IPS DF 6.9 (cell line): ENCODE data around the gene SRSF4.
"Not testable (repeated sequence)": the region's sequence is repeated elsewhere in the genome, so short reads cannot be mapped to it uniquely, and the experiment has no call there.

Experiments
- DNase-seq: peaks from one replicate; pipeline ENCODE4 v3.0.0-alpha.2; 2013; ENCODE audit warnings: low read depth, low spot score
- H3K27ac ChIP-seq: one replicate; pipeline ENCODE4 v1.5.1; 2013; ENCODE audit warnings: low read length, control low read depth
- H3K27me3 ChIP-seq: 2 replicates; pipeline ENCODE4 v1.6.1; 2013; ENCODE audit warnings: mild to moderate bottlenecking, low read length; ENCODE audit not compliant: control insufficient read depth, insufficient read depth
- H3K36me3 ChIP-seq: 2 replicates; pipeline ENCODE4 v1.6.1; 2013; ENCODE audit warnings: low read length; ENCODE audit not compliant: control insufficient read depth, insufficient read depth
- H3K4me1 ChIP-seq: 2 replicates; pipeline ENCODE4 v1.6.1; 2013; ENCODE audit warnings: low read length; ENCODE audit not compliant: control insufficient read depth, insufficient read depth
- H3K4me3 ChIP-seq: 2 replicates; pipeline ENCODE4 v1.5.1; 2013; ENCODE audit warnings: mild to moderate bottlenecking, low read length
- H3K9me3 ChIP-seq: 2 replicates; pipeline ENCODE4 v1.6.1; 2013; ENCODE audit warnings: low read length, inconsistent platforms; ENCODE audit not compliant: control insufficient read depth, insufficient read depth
- WGBS: extraction: QIAGEN DNeasy Blood & Tissue Kit; methylation state at CpG from one replicate; pipeline ENCODE4 v1.1.7; 2013; ENCODE audit warnings: mixed read lengths, missing lambda C conversion rate; ENCODE audit not compliant: insufficient read length, insufficient coverage; 5-methylcytosine and 5-hydroxymethylcytosine counted together

The SRSF4 gene

GRCh38 chr1:29166291-29166878 lies 15.3 kb downstream of the SRSF4 start:
- no CpG with 5 or more reads among the region's 9 CpGs for WGBS
- Histone ChIP-seq H3K9me3 (no peaks in the 10 kb centered on the region), H3K36me3 (peaks cover 8% of the 10 kb centered on the region; the same call in 1 of the 2 replicates), H3K27me3 (no peaks in the 10 kb centered on the region), H3K4me1 (peaks cover 10% of the 10 kb centered on the region; the same call in 1 of the 2 replicates), H3K4me3 (no peak overlapping the region), H3K27ac (no peak overlapping the region)
- DNase-seq: no peak

- Histone ChIP-seq H3K4me3 (no peak overlapping the region), H3K36me3 (peaks cover 13% of the 10 kb centered on the region; the same call in 1 of the 2 replicates), H3K9me3 (no peaks in the 10 kb centered on the region), H3K27ac (no peak overlapping the region), H3K4me1 (peaks cover 8% of the 10 kb centered on the region; the same call in 1 of the 2 replicates), H3K27me3 (no peaks in the 10 kb centered on the region)
- WGBS: no CpG with 5 or more reads among the region's 4 CpGs
- DNase-seq: no peak
These were observed 17.1 kb downstream of the SRSF4 start for GRCh38 chr1:29164588-29164987.

- Histone ChIP-seq H3K4me1 (peaks cover 8% of the 10 kb centered on the region; the same call in 1 of the 2 replicates), H3K27me3 (no peaks in the 10 kb centered on the region), H3K27ac (no peak overlapping the region), H3K4me3 (no peak overlapping the region), H3K9me3 (no peaks in the 10 kb centered on the region), H3K36me3 (peaks cover 20% of the 10 kb centered on the region; the same call in 1 of the 2 replicates)
- WGBS: no CpG with 5 or more reads among the region's 9 CpGs
- no peak for DNase-seq
These were observed 19.1 kb downstream of the SRSF4 start for GRCh38 chr1:29162476-29163138.

GRCh38 chr1:29162025-29162424 lies 19.7 kb downstream of the SRSF4 start:
- Histone ChIP-seq H3K4me1 (peaks cover 8% of the 10 kb centered on the region; the same call in 1 of the 2 replicates), H3K4me3 (no peak overlapping the region), H3K36me3 (peaks cover 20% of the 10 kb centered on the region; the same call in 1 of the 2 replicates), H3K27me3 (no peaks in the 10 kb centered on the region), H3K27ac (no peak overlapping the region), H3K9me3 (no peaks in the 10 kb centered on the region)
- no peak for DNase-seq
- no CpG with 5 or more reads among the region's 4 CpGs for WGBS

GRCh38 chr1:29159773-29160172 lies 21.9 kb downstream of the SRSF4 start:
- Histone ChIP-seq H3K27me3 (no peaks in the 10 kb centered on the region), H3K4me3 (no peak overlapping the region), H3K9me3 (no peaks in the 10 kb centered on the region), H3K4me1 (peaks cover 3% of the 10 kb centered on the region; the same call in 1 of the 2 replicates), H3K27ac (no peak overlapping the region), H3K36me3 (peaks cover 12% of the 10 kb centered on the region; the same call in 1 of the 2 replicates)
- WGBS: no CpG with 5 or more reads among the region's 3 CpGs
- DNase-seq: no peak

- H3K36me3 ChIP-seq: peaks cover 18% of the 10 kb centered on the region
- no peak for DNase-seq
- H3K9me3 ChIP-seq: no peaks in the 10 kb centered on the region
- H3K4me1 ChIP-seq: no peaks in the 10 kb centered on the region
- no CpG with 5 or more reads among the region's 3 CpGs for WGBS
- no peak overlapping the region for H3K4me3 ChIP-seq
- no peaks in the 10 kb centered on the region for H3K27me3 ChIP-seq
- no peak overlapping the region for H3K27ac ChIP-seq
These were observed 24.5 kb downstream of the SRSF4 start for GRCh38 chr1:29157269-29157601.

- Histone ChIP-seq H3K36me3 (peaks cover 18% of the 10 kb centered on the region), H3K27ac (no peak overlapping the region), H3K27me3 (no peaks in the 10 kb centered on the region), H3K4me3 (no peak overlapping the region), H3K9me3 (no peaks in the 10 kb centered on the region), H3K4me1 (no peaks in the 10 kb centered on the region)
- no CpG with 5 or more reads among the region's 10 CpGs for WGBS
- DNase-seq: no peak
These were observed 25.0 kb downstream of the SRSF4 start for GRCh38 chr1:29156543-29157268.

GRCh38 chr1:29152046-29152805 lies 29.5 kb downstream of the SRSF4 start:
- Histone ChIP-seq H3K27ac (no peak overlapping the region), H3K27me3 (no peaks in the 10 kb centered on the region), H3K4me1 (no peaks in the 10 kb centered on the region), H3K9me3 (no peaks in the 10 kb centered on the region), H3K36me3 (peaks cover 29% of the 10 kb centered on the region), H3K4me3 (no peak overlapping the region)
- DNase-seq: no peak
- no CpG with 5 or more reads among the region's 8 CpGs for WGBS

GRCh38 chr1:29150346-29150745 lies 31.4 kb downstream of the SRSF4 start:
- not testable (repeated sequence) for DNase-seq
- WGBS: no CpG with 5 or more reads among the region's 9 CpGs

More at GRCh38 chr1:29150346-29150745, 31.4 kb downstream of the SRSF4 start:
- not testable (repeated sequence) for H3K4me3 ChIP-seq, H3K9me3 ChIP-seq, H3K4me1 ChIP-seq, H3K27ac ChIP-seq, H3K27me3 ChIP-seq
- H3K36me3 ChIP-seq: peaks cover 29% of the 10 kb centered on the region
